Measurements from ENCODE around the gene C8G. TPM values are rescaled to one million over a fixed set of nuclear protein-coding genes. Genes with fewer than 3 reads are reported as not detected.

C8G gene
- total RNA-seq, 1 experiment from 2014 or later, result 2.9 TPM

- CTCF ChIA-PET, result no interaction called here
- no peak overlapping the region for H3K27ac ChIP-seq (ENCODE audit: low read length)
- no peak for ATAC-seq
- no TSS peak for BruUV-seq (replicated peaks)
- no peaks in the 10 kb centered on the region for H3K36me3 ChIP-seq (ENCODE audit: control insufficient read depth, insufficient read depth, low read length)
- intact Hi-C loops (cut with micrococcal nuclease; ENCODE audit: unreplicated experiment) (no loop called here), in situ Hi-C loops (cut with HindIII; ENCODE audit: low pct_unique_long_range_greater_than_20kb, low sequenced_read_pairs) (no loop called here)
- H3K4me3 ChIP-seq (ENCODE audit: low read depth in 2 of 2, low read length in 2 of 2), result no peak overlapping the region
- no peak for DNase-seq (ENCODE audit: low read depth, low spot score)
- no peaks in the 10 kb centered on the region for H3K27me3 ChIP-seq (ENCODE audit: control insufficient read depth, insufficient read depth, low read length)
- no peaks in the 10 kb centered on the region for H3K9me3 ChIP-seq (ENCODE audit: control insufficient read depth, insufficient read depth, low read depth, low read length)
- POLR2A ChIA-PET, result no interaction called here
- H3K4me1 ChIP-seq (ENCODE audit: control insufficient read depth, insufficient read depth, low read length), result no peaks in the 10 kb centered on the region
- TF ChIP-seq, protein P1, sequence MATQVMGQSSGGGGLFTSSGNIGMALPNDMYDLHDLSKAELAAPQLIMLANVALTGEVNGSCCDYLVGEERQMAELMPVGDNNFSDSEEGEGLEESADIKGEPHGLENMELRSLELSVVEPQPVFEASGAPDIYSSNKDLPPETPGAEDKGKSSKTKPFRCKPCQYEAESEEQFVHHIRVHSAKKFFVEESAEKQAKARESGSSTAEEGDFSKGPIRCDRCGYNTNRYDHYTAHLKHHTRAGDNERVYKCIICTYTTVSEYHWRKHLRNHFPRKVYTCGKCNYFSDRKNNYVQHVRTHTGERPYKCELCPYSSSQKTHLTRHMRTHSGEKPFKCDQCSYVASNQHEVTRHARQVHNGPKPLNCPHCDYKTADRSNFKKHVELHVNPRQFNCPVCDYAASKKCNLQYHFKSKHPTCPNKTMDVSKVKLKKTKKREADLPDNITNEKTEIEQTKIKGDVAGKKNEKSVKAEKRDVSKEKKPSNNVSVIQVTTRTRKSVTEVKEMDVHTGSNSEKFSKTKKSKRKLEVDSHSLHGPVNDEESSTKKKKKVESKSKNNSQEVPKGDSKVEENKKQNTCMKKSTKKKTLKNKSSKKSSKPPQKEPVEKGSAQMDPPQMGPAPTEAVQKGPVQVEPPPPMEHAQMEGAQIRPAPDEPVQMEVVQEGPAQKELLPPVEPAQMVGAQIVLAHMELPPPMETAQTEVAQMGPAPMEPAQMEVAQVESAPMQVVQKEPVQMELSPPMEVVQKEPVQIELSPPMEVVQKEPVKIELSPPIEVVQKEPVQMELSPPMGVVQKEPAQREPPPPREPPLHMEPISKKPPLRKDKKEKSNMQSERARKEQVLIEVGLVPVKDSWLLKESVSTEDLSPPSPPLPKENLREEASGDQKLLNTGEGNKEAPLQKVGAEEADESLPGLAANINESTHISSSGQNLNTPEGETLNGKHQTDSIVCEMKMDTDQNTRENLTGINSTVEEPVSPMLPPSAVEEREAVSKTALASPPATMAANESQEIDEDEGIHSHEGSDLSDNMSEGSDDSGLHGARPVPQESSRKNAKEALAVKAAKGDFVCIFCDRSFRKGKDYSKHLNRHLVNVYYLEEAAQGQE (IDR thresholded peaks at IDR 0.05; ENCODE audit: insufficient read depth in 1 of 2, low read depth in 2 of 2, low read length in 1 of 2), result no peak
- TF ChIP-seq SIN3A (IDR thresholded peaks at IDR 0.05; ENCODE audit: borderline replicate concordance, insufficient read depth, low read depth, low read length) (no peak), POLR2AphosphoS5 (IDR thresholded peaks at IDR 0.05; ENCODE audit: low read depth, low read length) (no peak), TCF7L2 (IDR thresholded peaks at IDR 0.05; ENCODE audit: low read depth, low read length) (no peak)
- TF ChIP-seq, protein P2, sequence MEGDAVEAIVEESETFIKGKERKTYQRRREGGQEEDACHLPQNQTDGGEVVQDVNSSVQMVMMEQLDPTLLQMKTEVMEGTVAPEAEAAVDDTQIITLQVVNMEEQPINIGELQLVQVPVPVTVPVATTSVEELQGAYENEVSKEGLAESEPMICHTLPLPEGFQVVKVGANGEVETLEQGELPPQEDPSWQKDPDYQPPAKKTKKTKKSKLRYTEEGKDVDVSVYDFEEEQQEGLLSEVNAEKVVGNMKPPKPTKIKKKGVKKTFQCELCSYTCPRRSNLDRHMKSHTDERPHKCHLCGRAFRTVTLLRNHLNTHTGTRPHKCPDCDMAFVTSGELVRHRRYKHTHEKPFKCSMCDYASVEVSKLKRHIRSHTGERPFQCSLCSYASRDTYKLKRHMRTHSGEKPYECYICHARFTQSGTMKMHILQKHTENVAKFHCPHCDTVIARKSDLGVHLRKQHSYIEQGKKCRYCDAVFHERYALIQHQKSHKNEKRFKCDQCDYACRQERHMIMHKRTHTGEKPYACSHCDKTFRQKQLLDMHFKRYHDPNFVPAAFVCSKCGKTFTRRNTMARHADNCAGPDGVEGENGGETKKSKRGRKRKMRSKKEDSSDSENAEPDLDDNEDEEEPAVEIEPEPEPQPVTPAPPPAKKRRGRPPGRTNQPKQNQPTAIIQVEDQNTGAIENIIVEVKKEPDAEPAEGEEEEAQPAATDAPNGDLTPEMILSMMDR (IDR thresholded peaks at IDR 0.05), result no peak
Measured at GRCh38 chr9:136979769-136980587, 34.9 kb downstream of the C8G start.

- BruUV-seq (replicated peaks), result no TSS peak
- ATAC-seq, result no peak
- no peaks in the 10 kb centered on the region for H3K27me3 ChIP-seq (ENCODE audit: control insufficient read depth, insufficient read depth, low read length)
- no peak overlapping the region for H3K4me3 ChIP-seq (ENCODE audit: low read depth in 2 of 2, low read length in 2 of 2)
- in situ Hi-C loops (cut with HindIII; ENCODE audit: low pct_unique_long_range_greater_than_20kb, low sequenced_read_pairs), result no loop called here
- POLR2A ChIA-PET, result no interaction called here
- no peaks in the 10 kb centered on the region for H3K36me3 ChIP-seq (ENCODE audit: control insufficient read depth, insufficient read depth, low read length)
- H3K9me3 ChIP-seq (ENCODE audit: control insufficient read depth, insufficient read depth, low read depth, low read length), result no peaks in the 10 kb centered on the region
- CTCF ChIA-PET, result interaction anchor here (0.5 to 0.6 kb wide), 2 partner anchors 54 to 128 kb away, joined by 3 read pairs; partner anchors contain the start of gene MAMDC4
- no peaks in the 10 kb centered on the region for H3K4me1 ChIP-seq (ENCODE audit: control insufficient read depth, insufficient read depth, low read length)
- H3K27ac ChIP-seq (ENCODE audit: low read length), result no peak overlapping the region
- intact Hi-C loops (cut with micrococcal nuclease; ENCODE audit: unreplicated experiment), result no loop called here
- DNase-seq (ENCODE audit: low read depth, low spot score), result no peak
- no peak for TF ChIP-seq POLR2AphosphoS5 (IDR thresholded peaks at IDR 0.05; ENCODE audit: low read depth, low read length)
- TF ChIP-seq, protein P2 (IDR thresholded peaks at IDR 0.05), result no peak
- no peak for TF ChIP-seq SIN3A (IDR thresholded peaks at IDR 0.05; ENCODE audit: borderline replicate concordance, insufficient read depth, low read depth, low read length)
- TF ChIP-seq TCF7L2 (IDR thresholded peaks at IDR 0.05; ENCODE audit: low read depth, low read length), result no peak
- TF ChIP-seq, protein P1 (IDR thresholded peaks at IDR 0.05; ENCODE audit: insufficient read depth in 1 of 2, low read depth in 2 of 2, low read length in 1 of 2), result no peak
Measured at GRCh38 chr9:136980669-136981478, 35.8 kb downstream of the C8G start.
